ENCODE results near the gene KPTN.
A peak's percentile ranks its signal among the peaks of the same experiment; 100 is the strongest.

KPTN gene

GRCh38 chr19:47483800-47484690 lies at the start of gene KPTN:
KPTN (minus strand) TSS chr19:47484219; CDS start chr19:47484160, 59 bp downstream.
- peak; percentile 92 for DNase-seq

- DNase-seq: no peak
These were observed 47.8 kb upstream of the KPTN start for GRCh38 chr19:47531640-47532387.

GRCh38 chr19:47529018-47529742 lies 45.2 kb upstream of the KPTN start:
- no peak for DNase-seq

- DNase-seq: no peak
These were observed 42.8 kb upstream of the KPTN start for GRCh38 chr19:47526798-47527197.

- DNase-seq: no peak
These were observed 39.5 kb upstream of the KPTN start for GRCh38 chr19:47523473-47523872.

- DNase-seq: no peak
These were observed 37.6 kb upstream of the KPTN start for GRCh38 chr19:47521473-47522180.

GRCh38 chr19:47520839-47521238 lies 36.8 kb upstream of the KPTN start:
- no peak for DNase-seq

GRCh38 chr19:47520343-47520806 lies 36.4 kb upstream of the KPTN start:
- DNase-seq: no peak

- no peak for DNase-seq
These were observed 34.8 kb upstream of the KPTN start for GRCh38 chr19:47518854-47519253.

- DNase-seq: peak; percentile 49
These were observed 34.1 kb upstream of the KPTN start for GRCh38 chr19:47518139-47518538.

- DNase-seq: peak; percentile 100
These were observed 31.0 kb upstream of the KPTN start, which contains the start of gene NAPA for GRCh38 chr19:47514869-47515588. NAPA (minus strand) TSS chr19:47515063; CDS start chr19:47514940, 123 bp downstream.

- no peak for DNase-seq
These were observed 30.3 kb upstream of the KPTN start for GRCh38 chr19:47514151-47514868.

GRCh38 chr19:47512948-47513319 lies 28.9 kb upstream of the KPTN start:
- no peak for DNase-seq

- DNase-seq: no peak
These were observed 28.3 kb upstream of the KPTN start for GRCh38 chr19:47512183-47512947.

- DNase-seq: no peak
These were observed 27.7 kb upstream of the KPTN start for GRCh38 chr19:47511681-47512080.

GRCh38 chr19:47511128-47511517 lies 27.1 kb upstream of the KPTN start:
- DNase-seq: no peak

GRCh38 chr19:47510516-47511127 lies 26.6 kb upstream of the KPTN start:
- DNase-seq: no peak

GRCh38 chr19:47509973-47510372 lies 26.0 kb upstream of the KPTN start:
- no peak for DNase-seq

- DNase-seq: no peak
These were observed 25.3 kb upstream of the KPTN start for GRCh38 chr19:47509170-47509847.

All from stimulated activated CD4-positive, alpha-beta T cell treated with anti-CD3 and anti-CD28 coated beads, Interleukin-1b, Interleukin-23, amount 100 ng/mL, for 48 hours (primary cell).